Measurements from ENCODE around the gene GAS7. TPM values are rescaled to one million over a fixed set of nuclear protein-coding genes. Genes with fewer than 3 reads are reported as not detected.

Gene GAS7
- total RNA-seq, 1 donor, result 8.6 TPM

GRCh38 chr17:10216213-10216938 is 18.0 kb upstream of the GAS7 start:
- DNase-seq (ENCODE audit: low read depth), result no peak
- no peak overlapping the region for H3K4me3 ChIP-seq (ENCODE audit: low read depth, low read length)
- no peak for TF ChIP-seq CTCF (IDR thresholded peaks at IDR 0.05; ENCODE audit: insufficient read depth, low read depth, low read length)

- DNase-seq (ENCODE audit: low read depth), result no peak
- TF ChIP-seq CTCF (IDR thresholded peaks at IDR 0.05; ENCODE audit: insufficient read depth, low read depth, low read length), result no peak
- H3K4me3 ChIP-seq (ENCODE audit: low read depth, low read length), result no peak overlapping the region
Measured at GRCh38 chr17:10215286-10215685, 16.9 kb upstream of the GAS7 start.

- DNase-seq (ENCODE audit: low read depth), result no peak
- H3K4me3 ChIP-seq (ENCODE audit: low read depth, low read length), result no peak overlapping the region
- no peak for TF ChIP-seq CTCF (IDR thresholded peaks at IDR 0.05; ENCODE audit: insufficient read depth, low read depth, low read length)
Measured at GRCh38 chr17:10211666-10212065, 13.3 kb upstream of the GAS7 start.

GRCh38 chr17:10210151-10210574 is 11.8 kb upstream of the GAS7 start:
- TF ChIP-seq CTCF (IDR thresholded peaks at IDR 0.05; ENCODE audit: insufficient read depth, low read depth, low read length), result no peak
- peak; percentile 97 for DNase-seq (ENCODE audit: low read depth)

GRCh38 chr17:10208604-10209193 is 10.3 kb upstream of the GAS7 start:
- no peak for TF ChIP-seq CTCF (IDR thresholded peaks at IDR 0.05; ENCODE audit: insufficient read depth, low read depth, low read length)
- no peak for DNase-seq (ENCODE audit: low read depth)
- H3K4me3 ChIP-seq (ENCODE audit: low read depth, low read length), result no peak overlapping the region

More at GRCh38 chr17:10210151-10210574, 11.8 kb upstream of the GAS7 start:
- no peak overlapping the region for H3K4me3 ChIP-seq (ENCODE audit: low read depth, low read length)

GRCh38 chr17:10207153-10207552 is 8.7 kb upstream of the GAS7 start:
- H3K4me3 ChIP-seq (ENCODE audit: low read depth, low read length), result no peak overlapping the region
- DNase-seq (ENCODE audit: low read depth), result no peak
- TF ChIP-seq CTCF (IDR thresholded peaks at IDR 0.05; ENCODE audit: insufficient read depth, low read depth, low read length), result no peak
